ENCODE data around the gene CHSY1.

- TF ChIP-seq BHLHE40 (IDR thresholded peaks at IDR 0.05; ENCODE audit: borderline replicate concordance) (no peak), NFRKB (IDR thresholded peaks at IDR 0.05) (no peak), HDGF (IDR thresholded peaks at IDR 0.05; ENCODE audit: borderline replicate concordance) (no peak), ELF4 (IDR thresholded peaks at IDR 0.05) (no peak), SUZ12 (IDR thresholded peaks at IDR 0.05) (no peak), SP1 (IDR thresholded peaks at IDR 0.05) (no peak), FOXM1 (IDR thresholded peaks at IDR 0.05; ENCODE audit: borderline replicate concordance) (no peak), L3MBTL2 (conservative IDR thresholded peaks at IDR 0.05) (no peak), LEF1 (IDR thresholded peaks at IDR 0.05; ENCODE audit: borderline replicate concordance) (no peak), FOXA1 (IDR thresholded peaks at IDR 0.05) (no peak), TARDBP (IDR thresholded peaks at IDR 0.05) (no peak), ARNT (IDR thresholded peaks at IDR 0.05) (no peak)
These were observed 37.2 kb upstream of the CHSY1 start for GRCh38 chr15:101288905-101289513.

Measured in HEK293T (cell line).